ENCODE results near the gene TJP3. TPM values are rescaled to one million over a fixed set of nuclear protein-coding genes. Genes with fewer than 3 reads are reported as not detected.

TJP3 gene
- total and polyA plus RNA-seq, 10 of the 15 experiments (the other 5 are each of a cell fraction or from before 2014, with no cell fraction given): 0.04 to 1.2 (median 0.29) TPM; not detected in 6

- no peak for FAIRE-seq
- Histone ChIP-seq H3K4me3 (no peak overlapping the region), H3K79me2 (ENCODE audit: control insufficient read depth, insufficient read depth, low read length) (no peaks in the 10 kb centered on the region), H4K20me1 (ENCODE audit: control insufficient read depth, insufficient read depth) (no peaks in the 10 kb centered on the region), H3K4me1 (ENCODE audit: control insufficient read depth, insufficient read depth, low read length) (no peaks in the 10 kb centered on the region), H3K9me3 (replicated peaks; ENCODE audit: control insufficient read depth, insufficient read depth, low read length) (no peaks in the 10 kb centered on the region; the same call in 2 of the 3 replicates), H3K9ac (ENCODE audit: control insufficient read depth, insufficient read depth, low read length) (no peak overlapping the region), H3K27me3 (replicated peaks in 1 of 2; ENCODE audit: control insufficient read depth in 2 of 2, insufficient read depth in 2 of 2, low read length in 1 of 2) (no peaks in the 10 kb centered on the region), H3K4me2 (ENCODE audit: control insufficient read depth, insufficient read depth) (no peak overlapping the region), H3K36me3 (ENCODE audit: control insufficient read depth in 2 of 2, insufficient read depth in 2 of 2, low read length in 1 of 2) (no peaks in the 10 kb centered on the region), H2AFZ (ENCODE audit: control insufficient read depth, low read depth, low read length) (no peak overlapping the region), H3K27ac (ENCODE audit: control insufficient read depth, insufficient read depth) (no peak overlapping the region)
- no peak for TF ChIP-seq ZNF622 (IDR thresholded peaks at IDR 0.05)
- no peak for TF ChIP-seq CHD1 (IDR thresholded peaks at IDR 0.05; ENCODE audit: low read depth, low read length)
- TF ChIP-seq ZNF592 (IDR thresholded peaks at IDR 0.05): no peak
- TF ChIP-seq CTCF (IDR thresholded peaks at IDR 0.05 in 2 of 3, conservative IDR thresholded peaks at IDR 0.05 in 1 of 3; ENCODE audit: control insufficient read depth in 2 of 3, extremely low read depth in 1 of 3, insufficient read depth in 1 of 3, low read depth in 3 of 3, low read length in 3 of 3): no peak
- TF ChIP-seq SUPT20H (IDR thresholded peaks at IDR 0.05; ENCODE audit: borderline replicate concordance, control insufficient read depth, low read depth, low read length): no peak
- no peak for TF ChIP-seq CHD4 (IDR thresholded peaks at IDR 0.05)
- no peak for TF ChIP-seq ZNF274 (IDR thresholded peaks at IDR 0.05; ENCODE audit: insufficient read depth, insufficient read length)
- no peak for TF ChIP-seq SREBF2 (IDR thresholded peaks at IDR 0.05; ENCODE audit: low read length)
- TF ChIP-seq NFIC (IDR thresholded peaks at IDR 0.05; ENCODE audit: low read depth, low read length): no peak
- no peak for TF ChIP-seq EZH2 (IDR thresholded peaks at IDR 0.05; ENCODE audit: borderline replicate concordance, control insufficient read depth, low read depth, low read length)
- TF ChIP-seq ELK1 (IDR thresholded peaks at IDR 0.05; ENCODE audit: low read depth, low read length): no peak
- no peak for TF ChIP-seq SIN3A (IDR thresholded peaks at IDR 0.05; ENCODE audit: low read depth, low read length)
- no peak for TF ChIP-seq FOS (IDR thresholded peaks at IDR 0.05; ENCODE audit: borderline replicate concordance, extremely low read depth, insufficient read length)
- TF ChIP-seq BRCA1 (IDR thresholded peaks at IDR 0.05; ENCODE audit: low read depth, low read length): no peak
- TF ChIP-seq BHLHE40 (IDR thresholded peaks at IDR 0.05; ENCODE audit: borderline replicate concordance in 1 of 2, low read depth in 2 of 2, low read length in 1 of 2): no peak
- no peak for TF ChIP-seq NR2C2 (IDR thresholded peaks at IDR 0.05; ENCODE audit: borderline replicate concordance, control insufficient read depth, insufficient read length, low read depth)
- TF ChIP-seq BACH1 (IDR thresholded peaks at IDR 0.05; ENCODE audit: borderline replicate concordance): no peak
- no peak for TF ChIP-seq POLR2AphosphoS5 (IDR thresholded peaks at IDR 0.05; ENCODE audit: low read length)
- TF ChIP-seq ZNF217 (IDR thresholded peaks at IDR 0.05): no peak
- ChIA-PET RAD21 (ENCODE audit: unreplicated experiment) (no interaction called here), CTCF (no interaction called here), SMC1A (ENCODE audit: uncharacterized antibody, unreplicated experiment) (no interaction called here), POLR2A (no interaction called here)
- WGBS (ENCODE audit: insufficient coverage, insufficient replicate concordance, low lambda C conversion rate, missing lambda C conversion rate): 5% methylated on average over 2 of the region's 2 CpGs
- intact Hi-C loops (cut with micrococcal nuclease; ENCODE audit: unreplicated experiment) (no loop called here), in situ Hi-C loops (cut with MboI) (no loop called here)
- DNase-seq (ENCODE audit: low read depth, low spot score): no peak
- BruUV-seq (replicated peaks): no TSS peak
- no peak for ATAC-seq
Measured at GRCh38 chr19:3775374-3775711, 67.2 kb downstream of the TJP3 start.

All from GM12878 (cell line).